HG02884 (cell line): ENCODE data around the gene DDX47.
"Not testable (repeated sequence)": the region's sequence is repeated elsewhere in the genome, so short reads cannot be mapped to it uniquely, and the experiment has no call there.

Experiments used
- ATAC-seq: cut with Tn5 transposase; IDR thresholded peaks from one replicate; pipeline ENCODE4 v1.9.1; 2021; ENCODE audit warnings: mild to moderate bottlenecking, moderate library complexity; ENCODE audit not compliant: unreplicated experiment

Gene DDX47

DNA sequence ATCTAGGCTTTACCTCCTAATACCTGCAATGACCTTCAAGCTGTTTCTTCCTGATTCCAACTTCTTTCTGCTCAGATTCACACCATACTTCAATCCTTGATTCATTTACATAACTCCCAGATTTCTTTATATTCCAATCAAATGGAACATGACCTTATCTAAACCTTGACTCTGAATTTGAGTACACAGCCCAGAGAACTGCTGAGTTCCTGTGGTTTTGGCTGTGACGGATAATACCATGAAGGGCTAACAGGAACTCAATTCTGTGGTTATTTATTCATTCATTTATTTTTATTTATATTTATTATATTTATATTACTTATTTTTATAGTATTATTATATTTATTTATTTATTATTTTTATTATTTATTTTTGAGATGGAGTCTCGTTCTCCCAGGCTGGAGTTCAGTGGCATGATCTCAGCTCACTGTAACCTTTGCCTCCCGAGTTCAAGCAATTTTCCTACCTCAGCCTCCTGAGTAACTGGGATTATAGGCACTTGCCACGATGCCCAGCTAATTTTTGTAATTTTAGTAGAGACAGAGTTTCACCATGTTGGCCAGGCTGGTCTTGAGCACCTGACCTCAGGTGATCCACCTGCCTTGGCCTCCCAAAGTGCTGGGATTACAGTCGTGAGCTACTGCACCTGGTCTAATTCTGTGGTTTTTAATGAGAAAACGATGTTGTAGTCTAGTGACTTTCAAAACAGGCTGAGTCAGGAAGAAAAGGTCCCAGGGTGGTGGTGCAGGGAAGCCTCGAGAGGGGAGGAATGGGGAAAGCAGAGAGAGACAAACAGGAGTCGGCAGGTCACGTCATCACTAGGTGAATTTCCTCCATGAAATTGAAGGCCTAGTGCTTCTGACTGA, 16.0 kb upstream of the DDX47 start:
- ATAC-seq: no peak

DNA sequence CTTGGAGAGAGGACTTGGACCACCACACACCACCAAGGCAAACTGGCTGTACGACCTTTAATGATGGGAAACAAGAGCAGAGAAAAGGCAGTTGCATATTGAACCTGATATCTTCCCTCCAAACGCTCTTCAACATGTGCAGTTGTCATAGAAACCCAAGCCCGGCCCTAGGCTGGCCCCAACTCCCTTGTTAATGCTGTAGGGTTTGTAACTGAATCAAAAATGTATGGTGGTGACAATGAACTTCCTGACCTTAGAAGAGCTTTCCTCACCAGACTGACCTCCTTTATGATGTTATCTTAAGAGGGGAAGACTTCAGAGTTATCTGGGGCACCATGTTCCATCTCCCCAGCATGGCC, 15.4 kb upstream of the DDX47 start:
- no peak for ATAC-seq

- ATAC-seq: no peak
Observed at GRCh38 chr12:12798480-12798879, 14.7 kb upstream of the DDX47 start.

DNA sequence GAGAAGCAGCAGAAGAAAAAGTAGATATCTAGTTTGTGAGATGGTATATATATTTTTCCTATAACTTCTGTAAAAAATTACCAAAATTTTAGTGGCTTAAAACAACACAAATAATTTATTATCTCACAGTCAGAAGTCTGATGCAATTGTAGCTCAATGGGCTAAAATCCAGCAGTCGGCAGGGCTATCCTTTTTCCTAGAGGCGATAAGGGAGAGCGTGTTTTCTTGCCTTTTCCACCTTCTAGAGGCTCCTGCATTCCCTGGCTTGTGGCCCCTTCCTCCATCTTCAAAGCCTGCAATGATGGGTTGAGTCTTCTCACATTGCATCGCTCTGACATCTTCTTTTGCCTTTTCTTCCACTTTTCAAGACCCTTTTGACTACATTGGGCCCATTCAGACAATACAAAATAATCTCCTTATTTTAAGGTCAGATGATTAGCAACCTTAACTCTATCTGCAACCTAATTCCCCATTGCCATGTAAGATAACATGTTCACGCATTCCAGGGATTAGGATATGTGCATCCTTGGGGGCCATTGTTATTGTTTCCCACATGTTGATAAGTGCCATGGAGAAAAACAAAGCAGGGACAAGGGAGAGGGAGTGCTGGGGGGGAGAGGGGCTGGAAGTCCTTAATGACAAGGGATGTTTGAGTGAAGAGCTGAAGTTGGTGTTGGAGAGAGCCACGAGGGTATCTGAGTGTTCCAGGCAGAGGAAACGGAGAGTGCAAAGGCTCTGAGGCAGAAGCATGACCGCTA, 13.8 kb upstream of the DDX47 start:
- ATAC-seq: no peak

GRCh38 chr12:12800406-12801180, 12.6 kb upstream of the DDX47 start:
- no peak for ATAC-seq

DNA sequence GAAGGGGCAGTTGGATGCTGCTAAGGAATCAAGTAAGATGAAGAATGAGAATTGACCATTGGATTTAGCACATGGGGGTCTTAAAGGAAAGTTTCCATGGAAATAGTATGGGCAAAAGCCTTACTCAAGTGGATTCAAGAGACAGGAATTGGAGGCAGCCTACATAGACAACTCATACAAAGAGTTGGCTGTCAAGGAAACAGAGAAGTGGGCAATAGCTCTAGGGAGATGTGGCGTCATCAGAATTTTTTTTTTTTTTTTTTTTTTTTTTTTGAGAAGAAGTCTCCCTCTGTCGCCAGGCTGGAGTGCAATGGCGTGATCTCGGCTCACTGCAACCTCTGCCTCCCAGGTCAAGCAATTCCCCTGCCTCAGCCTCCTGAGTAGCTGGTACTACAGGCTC, 11.5 kb upstream of the DDX47 start:
- ATAC-seq: not testable (repeated sequence)

DNA sequence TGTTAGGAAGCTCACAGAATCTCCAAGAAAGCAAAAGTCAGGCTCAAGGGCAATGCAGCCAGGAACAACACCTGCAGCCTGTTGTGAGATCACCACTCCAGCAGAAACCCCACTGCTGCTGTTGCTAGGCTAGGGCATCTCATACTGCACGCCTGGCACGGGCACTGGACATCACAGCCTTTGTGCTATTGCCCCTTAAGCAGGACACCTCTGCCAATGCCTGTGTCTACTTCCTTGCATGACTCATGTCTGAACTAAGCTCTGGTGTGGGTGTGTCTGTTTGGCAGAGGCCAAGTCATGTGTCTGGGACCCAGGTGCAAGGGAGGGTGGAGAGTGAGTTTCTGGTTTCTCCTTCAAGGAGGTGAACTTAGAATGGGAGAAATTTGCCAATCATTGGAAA, 10.0 kb upstream of the DDX47 start:
- peak; percentile 77 for ATAC-seq

DNA sequence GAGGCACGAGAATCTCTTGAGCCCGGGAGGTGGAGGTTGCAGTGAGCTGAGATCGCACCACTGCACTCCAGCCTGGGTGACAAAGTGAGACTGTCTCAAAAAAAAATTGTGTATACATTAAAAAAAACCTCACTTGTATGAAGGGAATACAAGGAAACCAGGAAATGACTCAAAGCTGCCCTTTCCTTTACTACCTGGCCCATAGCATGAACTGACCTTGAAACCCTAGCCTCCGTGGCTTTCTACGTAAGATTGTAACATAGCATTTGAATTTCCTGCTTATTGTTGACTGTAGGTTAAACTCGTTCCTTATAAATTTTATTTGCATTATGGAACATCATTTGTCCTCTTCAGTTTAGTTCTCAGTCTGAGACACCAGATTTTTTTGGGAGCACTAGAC, 9.1 kb upstream of the DDX47 start:
- ATAC-seq: no peak

- no peak for ATAC-seq
Observed at GRCh38 chr12:12804432-12804886, 8.7 kb upstream of the DDX47 start.

DNA sequence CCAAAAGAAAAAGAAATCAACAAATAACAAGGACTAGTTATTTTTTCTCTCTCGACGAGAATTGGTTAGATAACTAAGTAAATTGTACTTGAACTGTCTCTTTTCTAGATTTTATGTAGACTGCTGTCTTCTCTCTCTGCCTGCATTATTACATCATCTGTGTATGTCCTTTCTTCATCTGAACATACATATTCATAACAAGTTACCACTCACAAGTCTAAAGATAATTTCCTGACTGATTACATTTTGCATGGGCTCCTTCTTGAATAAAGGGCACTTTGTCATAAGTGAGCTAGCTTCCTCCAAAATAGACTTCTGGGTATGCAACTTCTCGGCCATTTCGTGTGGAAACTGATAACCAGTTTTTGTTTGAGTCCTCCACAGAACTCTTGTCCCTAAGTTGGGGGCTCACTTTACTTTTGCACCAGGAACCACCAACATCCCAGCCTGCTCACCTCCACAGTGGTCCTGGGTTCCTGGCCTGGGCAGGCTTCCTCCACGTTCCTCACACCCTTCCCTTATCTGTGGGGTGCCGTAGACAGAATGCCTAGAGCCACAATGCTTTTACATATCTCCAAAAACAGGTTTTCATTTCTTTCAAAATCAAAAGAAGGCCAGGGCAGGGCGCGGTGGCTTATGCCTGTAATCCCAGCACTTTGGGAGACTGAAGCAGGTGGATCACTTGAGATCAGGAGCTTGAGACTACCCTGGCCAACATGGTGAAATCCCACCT, 6.2 kb upstream of the DDX47 start:
- ATAC-seq: no peak

- not testable (repeated sequence) for ATAC-seq
Observed at GRCh38 chr12:12807517-12807903, 5.6 kb upstream of the DDX47 start.

- peak; percentile 64 for ATAC-seq
Observed at GRCh38 chr12:12807970-12808702, 5.0 kb upstream of the DDX47 start.

DNA sequence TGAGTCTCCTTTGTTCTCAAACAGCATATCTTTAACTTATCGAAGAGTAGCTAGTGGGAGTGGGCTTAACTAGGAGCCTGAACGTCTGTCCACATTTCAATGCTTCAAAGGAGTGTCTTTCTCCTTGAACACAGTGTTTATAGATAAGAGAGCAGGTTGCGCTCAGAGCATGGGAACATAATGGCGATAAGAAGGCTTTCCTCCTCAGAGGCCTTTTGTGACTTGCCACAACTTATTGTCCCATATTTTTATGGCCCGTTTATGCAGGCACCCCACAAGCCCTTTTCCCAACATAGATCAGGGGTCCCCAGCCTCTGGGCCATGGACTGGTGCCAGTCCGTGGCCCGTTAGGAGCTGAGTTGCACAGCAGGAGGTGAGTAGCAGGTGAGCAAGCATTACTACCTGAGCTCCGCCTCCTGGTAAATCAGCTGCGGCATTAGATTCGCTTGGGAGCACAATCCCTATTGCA, 2.6 kb upstream of the DDX47 start:
- no peak for ATAC-seq

DNA sequence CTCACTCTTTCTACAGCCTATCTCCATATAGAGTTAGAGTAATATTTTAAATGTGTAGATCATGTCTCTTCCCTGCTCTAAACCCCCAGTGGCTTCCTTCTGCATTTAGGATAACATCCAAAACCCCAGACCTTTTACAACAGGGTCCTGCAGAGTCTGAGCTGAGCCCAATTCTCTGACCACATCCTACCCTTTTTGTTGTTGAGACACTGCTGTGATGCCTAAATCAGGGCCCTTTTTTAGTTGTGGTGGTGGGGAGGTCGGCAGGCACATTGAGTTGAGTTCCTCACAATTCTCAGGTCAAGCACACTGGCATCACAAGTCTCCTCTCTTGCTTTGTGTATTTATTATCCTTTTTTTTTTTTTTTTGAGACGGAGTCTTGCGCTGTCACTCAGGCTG, 1.8 kb upstream of the DDX47 start:
- no peak for ATAC-seq

- no peak for ATAC-seq
Observed at GRCh38 chr12:12812174-12812573, 972 bp upstream of the DDX47 start.

- no peak for ATAC-seq
Observed at GRCh38 chr12:12812618-12813119, 477 bp upstream of the DDX47 start.

- ATAC-seq: no peak
Observed at GRCh38 chr12:12817616-12818015, 4.5 kb downstream of the DDX47 start.

DNA sequence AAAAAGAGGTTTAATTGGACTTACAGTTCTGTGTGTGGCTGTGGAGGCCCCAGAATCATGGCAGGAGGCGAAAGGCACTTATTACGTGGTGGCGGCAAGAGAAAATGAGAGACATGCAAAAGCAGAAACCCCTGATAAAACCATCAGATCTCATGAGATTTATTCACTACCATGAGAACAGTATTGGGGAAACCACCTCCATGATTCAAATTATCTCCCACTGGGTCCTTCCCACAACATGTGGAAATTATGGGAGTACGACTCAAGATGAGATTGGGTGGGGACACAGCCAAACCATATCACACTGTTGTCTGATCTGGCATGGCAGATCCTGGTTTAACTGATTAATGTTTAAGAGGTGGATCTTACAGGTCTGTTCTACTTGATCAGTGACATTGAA, 5.6 kb downstream of the DDX47 start:
- ATAC-seq: no peak

GRCh38 chr12:12819221-12819620, 6.1 kb downstream of the DDX47 start:
- no peak for ATAC-seq
